T-helper 2 cell (primary cell): Measurements from ENCODE around the gene AGXT2.
"Not testable (repeated sequence)": the region's sequence is repeated elsewhere in the genome, so short reads cannot be mapped to it uniquely, and the experiment has no call there.

Experiments
- DNase-seq, 5 experiments: peaks; one replicate each; pipeline versions ENCODE4 v3.0.0 to v3.0.0-alpha.2; 2012 to 2022

Gene AGXT2

GRCh38 chr5:35052838-35053237, 5.1 kb upstream of the AGXT2 start:
- no peak for DNase-seq

GRCh38 chr5:35050541-35051126, 2.9 kb upstream of the AGXT2 start:
- no peak for DNase-seq

DNA sequence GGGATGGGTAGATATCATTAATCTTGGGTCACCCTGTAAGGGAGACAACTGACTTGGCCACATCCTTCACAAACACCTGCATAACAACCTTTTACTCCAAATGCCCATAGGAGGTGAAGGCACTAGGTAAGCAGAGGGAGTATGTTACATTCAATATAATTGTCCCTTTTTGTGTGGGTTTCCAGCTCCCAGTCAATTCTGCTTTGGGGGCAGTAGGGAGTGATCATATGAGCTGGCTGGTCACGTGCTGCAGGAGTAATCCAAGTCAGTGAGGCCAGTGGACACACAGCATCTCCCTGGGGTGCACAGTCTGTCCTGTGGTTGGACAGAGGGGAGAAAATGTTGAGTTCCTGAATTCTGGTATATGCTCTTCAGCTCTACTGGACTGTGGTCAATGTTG, 1.2 kb upstream of the AGXT2 start:
- DNase-seq = no peak

GRCh38 chr5:35046774-35047173, 975 bp downstream of the AGXT2 start:
- DNase-seq = no peak

DNA sequence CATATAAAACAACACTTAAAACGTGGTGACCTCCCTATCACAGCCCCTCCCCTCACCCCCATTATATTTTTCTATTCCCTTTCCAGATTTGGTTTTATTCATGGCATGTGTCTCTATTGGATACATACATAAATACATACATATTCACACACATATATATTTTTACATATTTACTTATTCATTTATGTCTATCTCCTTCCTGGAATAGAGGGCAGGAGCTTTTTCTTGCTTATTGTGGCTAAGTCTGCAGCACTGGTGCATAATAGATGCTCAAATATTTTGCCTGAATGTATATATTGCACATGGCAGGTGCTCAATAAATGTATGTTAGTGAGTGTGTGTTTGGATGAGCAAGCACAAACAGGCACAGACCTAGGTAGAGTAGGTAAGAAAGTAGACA, 2.5 kb downstream of the AGXT2 start:
- DNase-seq = no peak

DNA sequence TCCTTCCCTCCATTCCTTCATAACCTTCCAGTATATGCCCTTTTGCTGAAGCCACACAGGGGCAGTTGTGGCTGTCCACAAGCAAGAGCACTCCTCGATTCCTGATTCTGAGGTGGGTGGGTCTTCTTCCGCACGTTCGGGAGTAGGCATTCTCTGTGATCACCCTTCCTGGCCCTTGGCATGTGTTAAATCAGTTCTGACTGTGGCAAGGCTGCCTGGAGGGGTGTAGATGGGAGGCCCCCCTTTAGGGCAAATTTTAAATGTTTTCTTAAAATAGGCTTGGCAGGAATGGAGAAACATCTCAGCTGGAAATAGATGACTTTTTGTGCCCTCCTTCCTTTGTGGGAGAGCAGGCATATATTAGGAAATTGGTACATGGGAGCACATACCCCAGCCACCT, 3.1 kb downstream of the AGXT2 start:
- DNase-seq = no peak

GRCh38 chr5:35042781-35043180, 5.0 kb downstream of the AGXT2 start:
- DNase-seq = no peak

- no peak for DNase-seq
These were observed 6.5 kb downstream of the AGXT2 start for GRCh38 chr5:35041261-35041660.

DNA sequence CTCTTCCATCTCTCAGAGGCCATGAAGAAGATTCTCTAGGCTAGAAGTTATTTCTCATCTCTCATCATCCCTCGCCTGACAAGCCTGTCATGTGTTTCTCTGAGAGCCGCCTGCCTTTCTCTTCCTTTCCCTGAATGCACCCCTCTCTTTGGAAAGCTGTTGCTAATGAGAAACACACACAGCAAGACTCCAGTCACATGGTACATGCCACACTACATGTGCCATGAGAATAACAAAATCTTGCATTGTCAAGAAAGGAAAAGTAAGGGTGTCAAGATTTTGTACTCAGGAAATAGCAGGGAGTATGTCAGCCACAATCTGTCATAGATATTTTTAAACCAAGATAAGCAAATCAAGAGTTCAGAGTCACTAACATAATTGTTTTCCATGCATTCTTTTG, 8.9 kb downstream of the AGXT2 start:
- DNase-seq = no peak

DNA sequence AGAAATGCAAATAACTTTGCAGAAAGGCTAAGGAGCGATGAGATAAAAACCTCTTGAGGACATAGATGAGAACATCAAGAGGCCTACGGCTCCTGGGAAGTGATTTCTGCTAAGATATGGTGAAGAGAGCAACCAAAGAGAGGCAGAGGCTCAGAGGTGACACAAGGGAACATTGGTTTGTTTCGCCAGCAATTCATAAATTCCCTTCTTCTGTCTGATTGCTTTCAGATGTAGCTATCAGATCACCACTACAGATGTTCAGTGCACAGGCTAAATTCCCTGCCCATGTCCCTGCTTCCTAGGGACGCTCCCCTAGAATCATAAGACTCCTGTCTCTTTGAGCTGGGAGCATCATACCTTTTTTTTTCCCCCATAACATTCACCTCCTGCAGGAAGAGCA, 11.2 kb downstream of the AGXT2 start:
- DNase-seq = no peak

DNA sequence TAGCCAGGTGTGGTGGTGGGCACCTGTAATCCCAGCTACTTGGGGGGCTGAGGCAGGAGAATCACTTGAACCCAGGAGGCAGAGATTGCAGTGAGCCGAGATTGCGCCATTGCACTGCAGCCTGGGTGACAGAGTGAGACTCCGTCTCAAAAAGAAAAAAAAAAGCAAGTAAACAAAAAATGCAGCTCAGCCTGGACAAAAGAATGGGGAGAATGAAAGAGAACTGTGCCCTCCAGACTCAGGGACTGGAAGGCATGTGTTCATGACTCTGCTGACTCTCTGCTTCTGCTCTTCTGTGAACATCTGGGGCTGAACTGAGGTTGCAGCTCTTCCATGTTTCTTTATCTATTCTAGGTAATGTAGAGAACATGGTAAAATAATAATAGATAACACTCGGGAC, 11.8 kb downstream of the AGXT2 start:
- DNase-seq = not testable (repeated sequence)

DNA sequence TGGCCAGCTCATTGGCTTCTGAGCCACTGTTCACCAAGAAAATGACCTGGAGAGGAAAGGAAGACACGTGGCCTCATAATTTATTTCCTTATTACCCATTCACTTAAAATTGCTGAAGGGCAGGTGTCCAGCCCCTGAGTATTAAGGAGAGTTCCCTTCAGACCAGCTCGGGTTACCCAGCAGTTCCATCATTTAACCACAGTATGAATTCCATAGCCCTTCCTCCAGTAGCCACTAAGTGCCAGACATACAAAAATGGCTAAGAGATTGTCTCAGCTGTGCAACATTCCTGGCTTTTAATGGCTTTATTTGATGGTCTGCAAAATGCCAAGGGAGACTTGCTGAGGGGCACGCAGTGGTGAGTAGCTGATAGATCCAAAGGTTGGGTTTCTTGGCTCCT, 12.5 kb downstream of the AGXT2 start:
- no peak for DNase-seq

- no peak for DNase-seq
These were observed 15.4 kb downstream of the AGXT2 start for GRCh38 chr5:35032356-35032755.

DNA sequence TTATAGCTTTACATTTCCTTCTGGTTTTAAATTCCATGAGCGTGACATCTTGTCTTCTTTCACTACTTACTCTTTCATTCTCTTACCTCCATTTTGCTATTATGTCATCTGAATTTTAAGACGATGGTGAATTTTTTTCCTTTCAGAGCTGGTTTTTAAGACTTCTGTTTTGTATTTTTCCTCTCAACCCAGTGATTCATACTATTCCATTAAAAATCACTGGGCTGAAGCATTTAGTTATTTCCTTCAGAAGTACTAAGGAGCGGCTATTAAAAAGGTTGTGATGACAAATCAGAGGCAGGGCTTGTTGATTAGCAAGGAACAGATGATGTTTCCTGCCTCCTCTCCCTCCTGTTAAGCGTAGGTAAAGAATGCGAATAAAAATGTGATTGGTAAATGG, 16.5 kb downstream of the AGXT2 start:
- no peak for DNase-seq

DNA sequence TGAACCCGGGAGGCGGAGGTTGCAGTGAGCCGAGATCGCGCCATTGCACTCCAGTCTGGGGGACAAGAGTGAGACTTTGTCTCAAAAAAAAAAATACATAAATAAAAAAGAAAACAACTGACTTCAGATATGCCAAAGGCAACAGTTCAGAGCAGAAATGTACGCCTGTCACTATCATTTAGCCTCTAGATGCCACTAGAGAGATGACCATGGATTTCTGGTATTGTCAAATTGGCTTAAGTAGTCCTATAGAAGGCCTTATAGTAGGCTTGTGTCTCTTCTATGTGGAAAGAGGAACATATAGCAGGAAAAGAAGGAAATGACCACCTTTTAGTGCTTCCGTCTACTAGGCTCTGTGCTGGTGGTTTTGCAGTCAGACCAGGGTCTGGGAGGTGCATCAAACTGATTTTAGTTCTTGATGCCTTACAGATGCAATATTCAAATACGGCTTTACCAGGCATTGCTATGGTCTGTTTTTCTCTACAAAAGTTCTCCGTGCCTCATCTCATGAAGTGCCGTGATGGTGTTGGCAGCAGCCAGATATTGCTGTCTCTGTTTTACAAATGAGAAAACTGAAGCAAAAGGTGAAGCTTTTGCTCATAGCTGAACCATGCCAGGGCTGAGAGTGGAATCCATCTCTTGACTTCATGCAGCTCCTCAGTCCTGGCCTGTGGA, 17.2 kb downstream of the AGXT2 start:
- no peak for DNase-seq

GRCh38 chr5:35029333-35029732, 18.4 kb downstream of the AGXT2 start:
- no peak for DNase-seq

- DNase-seq = no peak
These were observed 20.8 kb downstream of the AGXT2 start for GRCh38 chr5:35026941-35027340.

- no peak for DNase-seq
These were observed 21.4 kb downstream of the AGXT2 start for GRCh38 chr5:35026280-35026840.

- DNase-seq = no peak
These were observed 22.7 kb downstream of the AGXT2 start for GRCh38 chr5:35024911-35025510.

DNA sequence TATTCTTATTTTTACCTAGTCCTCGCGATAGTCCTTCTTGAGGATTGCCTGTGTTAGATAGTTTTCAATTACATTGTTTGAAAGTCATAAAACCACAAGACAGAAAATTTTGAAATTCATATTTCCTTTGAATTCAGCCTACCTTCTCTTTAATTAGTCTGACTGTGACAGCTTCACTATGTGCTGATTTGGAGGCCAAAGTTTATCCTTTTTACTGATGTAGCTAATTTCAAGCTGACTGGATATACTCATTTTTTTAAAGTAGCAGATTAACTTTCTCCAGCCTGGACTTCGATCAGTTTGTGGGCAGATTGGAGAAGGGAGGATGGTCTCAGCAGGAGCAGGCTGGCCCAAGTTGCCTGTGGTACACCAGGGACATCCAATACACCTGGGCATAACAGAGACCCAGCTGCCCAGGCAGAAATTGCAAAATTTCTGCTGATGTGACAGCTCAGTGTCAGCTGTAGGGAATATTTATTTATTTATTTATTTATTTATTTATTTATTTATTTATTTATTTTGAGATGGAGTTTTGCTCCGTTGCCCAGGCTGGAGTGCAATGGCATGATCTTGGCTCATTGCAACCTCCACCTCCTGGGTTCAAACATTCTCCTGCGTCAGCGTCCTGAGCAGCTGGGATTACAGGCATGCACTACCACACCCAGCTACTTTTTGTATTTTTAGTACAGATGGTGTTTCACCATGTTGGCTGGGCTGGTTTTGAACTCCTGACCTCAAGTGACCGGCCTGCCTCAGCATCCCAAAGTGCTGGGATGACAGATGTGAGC, 24.2 kb downstream of the AGXT2 start:
- no peak for DNase-seq

GRCh38 chr5:35016174-35017051, 31.3 kb downstream of the AGXT2 start:
- no peak for DNase-seq

DNA sequence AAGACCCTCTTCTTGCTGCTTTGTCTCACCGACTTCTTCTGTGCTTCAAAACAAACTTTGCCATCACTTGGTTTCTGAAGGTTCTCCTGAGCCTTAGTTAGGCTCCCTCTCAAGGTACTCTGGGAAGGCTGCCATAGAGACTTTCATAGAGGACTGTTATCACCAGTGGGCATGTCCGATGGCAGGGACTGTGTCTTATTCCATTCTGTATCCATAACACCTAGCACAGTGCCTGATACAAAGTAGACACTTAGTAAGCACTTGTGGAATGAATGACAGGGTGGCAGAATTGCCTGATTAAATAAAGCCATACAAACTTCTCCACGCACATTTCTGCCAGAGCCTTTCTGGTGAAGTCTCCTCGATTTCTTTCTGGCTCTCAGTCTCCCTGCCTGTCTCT, 32.7 kb downstream of the AGXT2 start:
- no peak for DNase-seq
